ENCODE measurements around the gene RBPMS2.

GRCh38 chr15:64782751-64783150 is 7.4 kb upstream of the RBPMS2 start:
- TF ChIP-seq CTCF (IDR thresholded peaks at IDR 0.05; ENCODE audit: insufficient read depth, low read length) (no peak), SPI1 (IDR thresholded peaks at IDR 0.05; ENCODE audit: borderline replicate concordance, low read depth) (no peak), POLR2AphosphoS5 (IDR thresholded peaks at IDR 0.05; ENCODE audit: low read depth) (no peak)

Measured in HL-60 (cell line).